NCI-H2081 (cell line): ENCODE results near the gene SPRY4.
"Not testable (repeated sequence)": the region's sequence is repeated elsewhere in the genome, so short reads cannot be mapped to it uniquely, and the experiment has no call there.

Experiments used
- DNase-seq, 2 experiments: peaks; one replicate each; lab custom pipeline; 2025; lab: John Stamatoyannopoulos, UW

Gene SPRY4

DNA sequence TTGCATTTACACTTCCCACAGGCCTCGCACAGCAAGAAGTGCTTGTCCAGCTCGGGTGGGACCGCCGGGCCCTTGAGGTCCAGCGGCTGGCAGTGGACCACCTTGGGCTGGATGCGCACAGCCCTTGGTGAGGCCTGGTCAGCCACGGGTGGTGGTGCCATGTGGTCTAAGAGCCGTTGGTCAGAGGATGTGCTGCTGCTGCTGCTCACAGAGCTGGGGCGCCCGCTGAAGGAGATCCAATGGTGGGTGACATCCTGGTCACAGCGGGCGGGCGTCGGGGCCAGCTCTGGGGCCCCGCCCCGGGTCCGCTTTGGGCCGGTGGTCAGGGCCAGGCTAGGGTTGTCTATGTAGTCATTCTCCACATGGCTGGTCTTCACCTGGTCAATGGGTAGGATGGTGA, 10.2 kb downstream of the SPRY4 start:
- DNase-seq = no peak

DNA sequence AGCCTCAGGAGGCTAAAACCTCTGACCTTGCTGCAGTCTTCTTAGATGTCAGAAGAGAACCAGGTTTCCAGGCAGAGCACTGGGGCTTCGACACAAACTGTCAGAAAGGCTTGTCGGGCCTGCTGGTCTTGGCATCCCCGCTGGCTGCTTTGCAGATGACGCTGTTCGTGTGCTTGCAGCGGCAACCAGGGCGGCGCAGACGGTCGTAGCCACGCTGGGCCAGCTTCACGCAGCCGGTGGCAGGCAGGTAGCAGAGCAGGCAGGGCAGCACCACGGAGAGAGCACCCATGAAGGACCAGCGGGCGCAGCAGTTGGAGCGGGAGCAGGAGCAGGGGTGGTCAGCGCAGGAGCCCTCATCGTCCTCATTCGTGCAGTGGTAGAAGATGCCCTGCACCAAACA, 10.7 kb downstream of the SPRY4 start:
- DNase-seq = no peak

DNA sequence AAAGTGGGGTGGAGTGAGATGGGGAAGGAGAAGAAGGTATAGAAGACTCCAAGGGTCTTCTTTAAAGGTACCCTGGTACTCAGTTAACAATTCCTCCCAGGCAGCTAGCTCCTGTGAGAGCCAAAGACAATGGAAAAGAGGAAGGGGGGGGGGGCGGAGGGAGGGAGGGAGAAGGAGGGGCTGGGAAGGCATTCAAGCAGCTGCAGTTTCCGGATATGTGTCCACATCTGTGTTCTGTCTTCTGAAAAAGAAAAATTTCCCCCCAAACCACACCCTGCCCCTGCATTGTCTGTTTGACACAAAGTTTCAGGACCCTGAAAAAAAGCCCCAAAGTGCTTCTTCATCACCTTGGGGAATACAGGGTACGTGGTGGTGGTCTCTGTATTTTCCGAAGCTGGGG, 11.1 kb downstream of the SPRY4 start:
- DNase-seq = no peak

DNA sequence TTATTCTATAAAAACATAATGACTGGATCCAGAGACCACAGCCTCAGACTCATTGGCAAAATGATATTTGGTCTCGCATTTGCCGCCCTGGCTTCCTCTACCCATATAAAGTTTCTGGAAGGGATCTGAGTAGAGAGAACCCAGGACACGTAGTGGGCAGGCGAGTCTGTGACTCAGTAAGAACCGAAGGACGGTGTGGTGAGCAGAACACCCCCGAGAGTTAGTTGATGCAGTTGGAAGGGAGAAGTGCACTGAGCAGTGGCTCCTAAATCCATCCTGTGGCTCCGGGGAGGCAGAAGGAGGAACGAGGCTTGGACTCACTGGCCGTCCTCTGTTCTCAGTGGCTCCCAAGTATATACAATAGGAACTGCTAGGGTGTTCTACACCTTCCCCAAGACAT, 11.5 kb downstream of the SPRY4 start:
- DNase-seq = no peak

DNA sequence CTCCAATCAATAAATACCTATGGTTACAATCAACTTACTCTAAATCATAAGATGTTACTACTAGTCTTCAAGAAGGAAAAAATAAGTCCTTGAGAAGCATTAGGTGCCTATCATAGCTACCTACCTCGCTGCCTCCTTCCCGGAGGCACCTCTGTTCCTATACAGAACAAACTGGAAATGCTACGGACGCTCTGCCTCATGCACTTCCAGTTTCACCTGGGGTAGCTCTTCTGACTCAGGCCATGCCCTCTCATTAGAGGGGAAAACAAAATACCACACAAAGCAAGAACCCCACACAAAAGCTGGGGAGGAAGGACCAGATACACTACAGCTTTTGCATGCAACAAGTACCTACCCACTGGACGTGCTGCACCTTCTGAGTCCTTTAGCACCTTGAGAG, 12.4 kb downstream of the SPRY4 start:
- no peak for DNase-seq

DNA sequence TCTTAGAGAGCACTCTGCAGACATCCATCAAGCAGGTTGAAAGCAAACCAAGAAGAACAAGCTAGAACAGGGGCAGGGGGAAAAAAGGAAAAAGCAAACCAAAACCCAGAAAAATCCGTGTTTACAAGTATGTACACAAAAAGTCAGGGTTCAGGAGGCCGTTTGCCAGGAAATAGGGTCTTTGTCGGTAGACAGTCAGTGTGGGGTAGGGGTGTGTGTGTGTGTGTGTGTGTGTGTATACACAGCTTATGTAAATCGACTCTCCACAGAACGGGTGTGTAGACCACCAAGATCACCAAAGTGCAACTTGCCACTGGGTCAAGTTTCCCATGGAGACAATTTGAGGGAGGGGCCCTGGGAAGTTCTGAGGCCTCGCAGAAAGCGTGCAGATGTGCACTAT, 13.1 kb downstream of the SPRY4 start:
- no peak for DNase-seq

DNA sequence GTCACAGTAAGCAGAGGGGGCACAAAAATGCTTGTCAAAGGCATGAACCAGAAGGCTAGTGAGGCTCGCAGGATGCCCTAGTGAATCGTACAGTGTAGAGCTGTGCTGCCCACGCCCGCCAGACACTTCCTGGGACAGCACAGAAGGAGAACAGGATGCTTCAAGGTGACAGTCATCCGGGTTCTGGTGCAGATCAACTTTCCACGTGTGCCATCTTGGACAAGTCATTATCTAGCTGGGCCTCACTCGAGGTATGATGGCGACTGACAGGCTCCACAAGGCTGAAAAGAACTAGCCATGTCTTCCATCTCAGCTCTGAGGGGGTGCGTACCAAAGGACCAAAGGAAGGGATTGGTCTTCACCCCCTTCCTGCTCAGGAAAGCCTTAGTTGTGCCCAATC, 14.0 kb downstream of the SPRY4 start:
- no peak for DNase-seq

DNA sequence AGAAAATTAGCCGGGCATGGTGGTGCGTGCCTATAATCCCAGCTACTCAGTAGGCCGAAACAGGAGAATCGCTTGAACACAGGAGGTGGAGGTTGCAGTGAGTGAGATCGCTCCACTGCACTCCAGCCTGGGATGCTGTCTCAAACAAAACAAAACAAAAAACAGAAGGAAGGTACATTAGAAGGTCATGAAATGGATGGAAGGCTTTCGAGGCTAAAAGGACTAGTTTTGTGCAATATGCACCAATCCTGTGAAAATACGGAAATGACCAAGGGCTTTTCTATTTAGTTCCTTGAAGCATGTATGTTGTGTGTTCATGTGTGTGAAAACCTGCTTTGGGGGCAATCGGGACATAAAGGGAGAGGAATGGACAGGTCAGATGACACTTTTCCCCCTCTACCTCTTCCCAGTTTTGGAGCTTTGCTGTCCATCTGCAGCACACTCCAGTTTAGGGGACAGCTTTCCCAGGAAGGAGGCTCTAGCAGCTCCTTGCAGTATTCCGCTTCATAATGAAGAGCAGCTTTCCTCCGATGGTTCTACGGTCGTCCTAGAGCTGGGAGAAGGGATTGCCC, 15.0 kb downstream of the SPRY4 start:
- no peak for DNase-seq

DNA sequence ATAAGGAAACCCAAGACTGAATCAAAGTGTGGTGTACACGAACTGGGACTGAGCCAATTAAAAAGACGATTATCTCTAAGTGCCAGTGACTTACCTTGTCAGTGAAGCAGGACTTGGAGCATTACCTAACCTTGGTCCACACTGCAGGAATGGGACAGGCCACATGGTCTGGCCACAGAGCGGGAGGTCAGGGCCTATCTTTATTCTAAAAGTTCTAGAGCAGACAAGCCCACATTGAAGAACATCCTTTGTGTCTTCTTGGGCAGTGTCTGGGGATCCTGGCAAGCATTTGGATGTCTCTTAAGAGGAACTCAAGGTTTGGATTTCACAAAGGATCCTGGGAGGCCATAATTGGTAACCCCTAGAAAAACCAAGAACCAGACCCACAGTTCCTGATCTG, 16.5 kb downstream of the SPRY4 start:
- DNase-seq = no peak

DNA sequence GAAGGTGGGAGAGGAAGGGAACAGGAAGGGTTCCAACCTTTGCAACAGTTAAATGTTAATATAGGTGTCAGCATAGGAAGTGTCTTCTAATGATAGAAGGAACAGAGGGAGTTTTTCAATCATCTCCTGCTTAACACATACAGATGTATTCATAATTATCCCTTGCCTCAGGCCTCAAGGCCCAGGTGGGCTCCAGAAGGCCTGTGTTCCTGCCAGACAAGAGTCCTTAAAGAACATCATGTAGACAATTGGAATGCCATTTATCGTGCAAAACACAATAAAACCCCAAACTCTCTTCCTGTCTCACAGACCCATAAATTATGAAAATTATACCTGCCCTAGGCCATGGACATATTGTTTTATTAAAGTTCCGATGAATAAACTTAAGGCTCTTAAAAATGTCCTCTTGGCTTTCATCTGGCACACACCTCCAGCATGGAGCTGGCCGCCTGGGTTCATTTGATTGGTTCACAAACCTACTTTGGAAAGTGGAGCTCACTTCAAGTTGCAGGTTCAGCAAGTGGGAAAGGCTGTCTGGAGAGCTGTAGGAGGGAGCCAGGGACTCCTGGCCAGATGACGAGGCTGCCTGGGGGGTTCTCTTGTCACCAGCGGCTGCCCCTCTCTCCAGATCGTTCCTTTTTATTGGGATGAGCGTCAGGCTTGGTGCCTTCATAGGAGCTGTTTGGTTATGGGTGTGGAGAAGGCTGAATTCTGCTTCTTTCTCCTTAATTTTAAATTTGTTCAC, 17.5 kb downstream of the SPRY4 start:
- DNase-seq = no peak

DNA sequence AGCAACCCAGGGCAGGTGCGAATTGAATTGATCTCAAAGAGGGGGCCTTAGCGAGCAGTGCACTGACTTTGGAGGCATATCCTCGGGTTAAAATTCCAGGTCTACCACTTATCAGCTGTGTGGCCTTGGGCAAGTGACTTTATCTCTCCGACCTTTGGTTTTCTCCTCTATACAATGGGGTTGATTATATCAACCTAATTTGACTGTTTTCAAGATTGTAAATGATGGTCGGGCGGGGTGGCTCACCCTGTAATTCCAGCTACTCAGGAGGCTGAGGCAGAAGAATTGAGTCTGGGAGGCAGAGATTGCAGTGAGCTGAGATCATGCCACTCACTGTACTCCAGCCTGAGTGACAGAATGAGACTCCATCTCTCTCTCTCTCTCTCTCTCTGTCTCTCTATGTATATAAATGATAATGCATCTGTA, 18.7 kb downstream of the SPRY4 start:
- DNase-seq = no peak

DNA sequence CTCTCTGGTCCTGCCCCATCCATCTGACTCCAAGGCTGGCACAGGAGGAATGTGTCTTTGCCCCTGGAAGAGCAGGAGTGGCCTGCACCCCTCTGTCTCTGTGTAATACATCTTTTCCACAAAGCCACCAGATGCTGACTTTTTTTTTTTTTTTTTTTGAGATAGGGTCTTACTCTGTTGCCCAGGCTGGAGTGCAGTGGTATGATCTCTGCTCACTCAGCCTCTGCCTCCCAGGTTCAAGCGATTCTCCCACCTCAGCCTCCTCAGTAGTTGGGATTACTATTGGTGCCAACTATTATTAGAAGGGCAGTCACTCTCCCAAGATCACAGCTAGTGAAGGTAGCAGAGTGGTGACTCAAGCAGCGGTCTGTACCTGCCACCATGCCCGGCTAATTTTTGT, 19.6 kb downstream of the SPRY4 start:
- DNase-seq = no peak

DNA sequence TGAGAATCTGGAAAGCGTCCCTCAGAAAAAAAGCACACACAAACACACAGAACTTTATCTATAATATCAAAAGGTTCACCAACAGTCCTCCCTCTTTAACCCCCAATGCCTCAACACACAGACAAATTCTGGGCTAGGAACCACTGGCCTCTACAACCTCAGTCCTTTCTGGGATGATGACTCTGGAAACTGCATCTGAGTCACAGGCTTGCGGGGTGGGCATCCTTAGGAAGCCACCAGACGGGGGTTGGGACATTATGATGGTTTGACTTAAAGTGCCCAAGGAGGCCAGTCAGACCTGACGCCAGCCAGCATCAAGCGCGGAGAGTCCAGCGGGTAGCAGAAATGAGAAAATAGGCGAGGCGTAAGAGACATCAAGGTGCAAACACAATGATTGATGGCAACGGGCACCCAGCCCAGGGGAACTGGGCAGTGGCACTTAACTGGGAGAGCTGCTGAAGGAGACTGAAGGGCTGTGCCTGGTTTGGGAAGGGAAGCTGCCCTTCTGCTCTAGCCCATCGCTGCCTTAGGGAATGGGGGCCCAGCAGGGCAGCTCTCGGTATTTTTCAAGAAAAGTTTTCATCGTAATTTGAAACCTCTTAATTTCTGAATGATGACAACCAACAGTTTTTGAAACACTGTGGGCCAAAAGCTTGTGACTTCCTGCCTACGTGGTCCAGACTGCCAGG, 20.7 kb downstream of the SPRY4 start:
- DNase-seq = no peak

DNA sequence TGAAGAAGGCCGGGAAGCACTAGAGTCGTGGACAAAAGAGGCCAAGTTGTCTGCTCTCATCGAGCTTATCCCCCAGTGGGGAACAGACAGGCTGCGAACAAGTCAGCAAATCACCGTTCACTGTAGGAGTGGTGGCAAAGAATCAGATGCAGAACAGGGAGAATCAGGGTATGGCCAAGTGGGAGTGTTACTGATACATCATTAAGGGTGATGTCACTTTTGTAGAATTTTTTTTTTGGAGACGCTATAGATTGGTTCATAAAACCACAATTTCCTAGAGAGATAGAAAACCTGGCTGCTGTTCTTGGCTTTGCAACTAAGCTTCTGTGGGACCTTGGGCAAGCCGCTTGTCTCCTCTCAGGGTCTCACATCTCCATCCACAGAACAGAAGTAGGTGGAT, 21.3 kb downstream of the SPRY4 start:
- no peak for DNase-seq

DNA sequence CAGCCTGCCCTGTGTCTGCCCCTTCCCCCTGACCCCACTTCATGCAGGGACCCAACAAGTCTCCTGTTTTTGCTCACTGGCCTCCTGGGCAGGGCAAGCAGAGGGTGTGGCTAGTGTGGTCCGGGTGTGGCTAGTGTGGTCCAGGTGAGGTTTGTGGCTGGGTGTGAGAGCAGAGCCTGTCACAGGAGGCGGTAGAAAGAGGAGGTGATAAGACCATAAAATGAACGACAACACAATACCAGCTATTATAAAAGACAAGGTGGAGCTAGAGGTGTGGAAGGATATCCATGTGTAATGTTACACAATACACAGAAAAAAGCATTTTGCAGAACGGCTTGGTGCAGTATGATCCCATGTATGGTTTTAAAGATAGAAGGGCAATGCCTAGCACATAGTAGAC, 23.3 kb downstream of the SPRY4 start:
- DNase-seq = no peak

DNA sequence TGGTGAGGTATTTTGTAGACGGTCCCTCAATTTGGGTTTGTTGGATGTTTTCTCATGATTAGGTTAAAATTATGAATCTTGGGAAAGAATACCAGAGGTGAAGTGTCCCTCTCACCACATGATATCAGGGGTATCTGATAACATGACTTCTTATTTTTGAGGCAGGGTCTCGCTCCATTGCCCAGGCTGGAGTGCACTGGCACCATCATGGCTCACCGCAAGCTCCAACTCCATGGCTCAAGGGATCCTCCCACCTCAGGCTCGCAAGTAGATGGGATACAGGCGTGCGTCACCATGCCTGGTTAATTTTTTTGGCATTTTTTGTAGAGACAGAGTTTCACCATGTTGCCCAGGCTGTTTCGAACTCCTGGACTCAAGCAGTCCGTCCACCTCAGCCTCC, 24.1 kb downstream of the SPRY4 start:
- DNase-seq = no peak

DNA sequence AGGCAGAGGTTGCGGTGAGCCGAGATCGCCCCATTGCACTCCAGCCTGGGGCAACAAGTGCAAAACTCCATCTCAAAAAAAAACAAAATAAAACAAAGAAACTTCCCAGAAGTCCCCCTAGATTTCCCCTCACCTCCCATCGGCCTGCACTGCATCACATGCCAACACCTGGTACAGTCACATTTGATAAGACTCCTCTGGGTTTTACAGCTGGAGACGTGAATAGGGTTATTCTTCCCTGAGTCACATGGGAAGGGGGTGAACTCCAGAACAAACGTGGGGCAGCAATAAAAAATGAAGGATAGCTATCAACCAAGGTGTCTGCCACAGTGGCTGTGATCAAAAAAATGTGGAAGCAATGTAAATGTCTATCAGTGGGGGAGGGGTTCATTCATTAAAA, 26.0 kb downstream of the SPRY4 start:
- no peak for DNase-seq

DNA sequence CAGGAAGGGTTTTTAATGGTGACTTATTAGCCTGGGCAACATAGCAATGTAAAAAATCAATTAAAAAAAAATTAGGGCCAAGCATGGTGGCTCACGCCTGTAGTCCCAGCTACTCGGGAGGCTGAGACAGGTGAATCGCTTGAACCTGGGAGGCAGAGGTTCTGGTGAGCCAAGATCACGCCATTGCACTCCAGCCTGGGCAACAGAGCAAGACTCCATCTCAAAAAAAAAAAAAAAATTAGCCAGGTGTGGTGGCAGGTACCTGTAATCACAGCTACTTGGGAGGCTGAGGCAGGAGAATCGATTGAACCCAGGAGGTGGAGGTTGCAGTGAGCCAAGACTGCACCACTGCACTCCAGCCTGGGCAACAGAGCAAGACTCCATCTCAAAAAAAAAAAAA, 27.0 kb downstream of the SPRY4 start:
- DNase-seq = not testable (repeated sequence)

DNA sequence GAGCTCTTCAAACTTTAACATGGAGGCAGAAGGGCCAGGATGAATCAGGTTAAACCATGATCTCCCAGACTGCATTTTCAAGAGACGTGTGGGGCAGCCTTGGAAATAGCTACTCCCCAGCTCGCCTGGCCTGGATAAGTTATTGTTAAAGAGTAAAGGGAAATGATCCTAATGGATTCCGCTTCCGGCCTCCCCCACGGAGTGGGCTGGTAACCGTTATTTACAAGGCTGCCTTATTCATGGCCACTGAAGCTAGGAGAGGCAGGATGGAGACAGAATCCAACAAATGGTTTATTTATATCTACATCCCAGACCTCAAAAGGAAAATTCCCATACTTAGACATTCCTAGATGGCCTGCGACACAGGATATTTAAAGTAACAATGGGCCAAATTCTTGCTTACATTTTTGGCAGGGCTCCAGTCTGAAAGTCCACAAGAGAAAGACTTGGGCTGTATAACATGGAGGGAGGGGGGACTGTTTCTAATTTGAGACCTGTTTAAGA, 27.9 kb downstream of the SPRY4 start:
- no peak for DNase-seq

DNA sequence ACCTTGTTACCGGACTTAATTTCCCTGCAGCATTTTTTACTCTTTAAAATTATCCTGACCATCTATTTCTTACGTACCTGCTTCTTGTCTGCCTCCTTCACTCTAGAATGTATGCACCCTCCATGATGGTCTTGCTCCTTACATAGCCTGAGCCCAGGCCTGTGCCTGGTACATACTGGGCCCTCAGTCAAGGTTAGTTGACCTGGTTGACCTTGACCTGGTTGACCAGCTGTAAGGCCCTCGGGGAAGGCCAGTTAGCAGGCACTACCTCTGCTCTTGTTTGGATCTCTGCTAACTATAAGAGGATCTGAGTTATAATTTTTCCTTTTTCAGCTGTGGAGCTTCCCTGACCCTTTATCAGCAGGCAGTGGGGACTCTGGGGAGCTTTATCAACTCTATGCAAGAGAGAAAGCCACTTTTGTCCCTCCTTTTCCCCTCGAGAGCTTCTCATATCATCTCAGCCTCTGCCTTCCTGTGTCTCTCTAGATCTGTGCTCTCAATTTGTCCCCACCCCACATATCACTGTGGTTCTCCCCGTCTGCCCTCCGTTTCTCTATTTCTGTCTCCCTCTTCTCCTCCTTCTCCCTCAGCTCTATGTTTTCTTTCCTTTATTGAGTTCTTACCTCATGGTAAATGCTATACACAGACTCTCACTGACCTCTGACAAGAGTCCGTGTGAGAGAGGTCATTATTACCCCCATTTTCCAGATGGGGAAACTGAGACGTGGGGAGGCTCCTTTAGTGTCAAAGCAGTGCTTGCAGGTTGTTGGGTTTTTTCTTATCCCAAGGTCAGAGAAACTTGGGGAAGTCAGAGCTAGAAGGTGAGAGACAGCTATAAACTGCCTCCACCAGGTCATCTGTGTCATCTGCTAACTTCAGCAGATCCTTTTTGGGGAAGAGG, 28.6 kb downstream of the SPRY4 start:
- no peak for DNase-seq

DNA sequence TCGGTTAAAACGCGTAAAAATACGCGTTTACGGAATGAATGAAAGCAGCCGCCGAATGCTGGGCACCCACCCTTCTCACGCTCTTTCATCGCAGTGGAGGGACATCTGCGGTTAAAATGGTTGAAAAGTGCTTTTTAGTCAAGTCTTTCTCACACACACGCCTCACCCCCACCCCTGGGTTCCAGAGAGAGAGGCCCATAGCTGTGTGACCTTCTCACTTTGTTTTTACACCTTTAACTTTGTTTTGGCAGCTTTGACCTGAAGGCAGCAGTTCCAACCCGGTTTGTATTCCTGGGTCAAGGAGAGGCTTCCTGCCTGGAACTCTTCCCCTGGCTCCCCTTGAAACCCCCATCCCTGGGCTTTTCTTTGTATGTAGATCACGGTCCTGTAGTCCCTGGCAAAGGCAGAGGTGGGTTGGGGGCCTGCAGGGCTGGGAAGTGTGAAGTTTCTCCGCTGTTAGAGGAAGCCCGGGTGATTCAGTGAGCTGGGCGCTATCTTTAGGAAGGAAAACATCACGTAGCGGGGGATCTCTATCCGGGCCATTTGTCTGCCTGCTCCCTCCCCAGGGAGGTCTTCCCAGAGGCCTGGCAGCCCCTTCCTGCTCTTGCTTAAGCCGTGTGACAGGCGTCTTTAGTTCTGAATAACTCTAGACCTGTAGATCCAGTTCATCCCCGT, 29.6 kb downstream of the SPRY4 start:
- DNase-seq = no peak

DNA sequence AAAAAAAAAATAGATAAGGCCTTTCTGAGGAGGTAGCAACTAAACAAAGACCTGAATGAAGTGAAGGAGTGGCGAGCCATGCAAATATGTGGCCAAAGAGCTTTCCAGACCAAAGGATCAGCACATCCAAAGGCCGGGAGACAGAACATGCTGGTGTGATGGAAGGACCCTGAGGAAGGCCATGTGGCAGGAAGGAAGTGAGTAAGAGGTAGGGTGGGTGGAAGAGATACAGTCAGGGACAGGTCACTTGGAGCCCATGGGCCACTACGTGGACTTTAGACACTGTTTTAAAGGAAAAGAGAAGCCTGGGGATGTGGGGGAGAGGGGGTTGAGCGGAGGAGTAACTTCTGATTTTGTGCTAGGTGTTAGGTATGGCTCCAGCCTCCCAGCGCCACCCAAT, 31.3 kb downstream of the SPRY4 start:
- no peak for DNase-seq
